Smooth muscle cell (in vitro differentiated cells): ENCODE results near the gene ICOS. TPM values are rescaled to one million over a fixed set of nuclear protein-coding genes. Genes with fewer than 3 reads are reported as not detected.
"Not testable (repeated sequence)": the region's sequence is repeated elsewhere in the genome, so short reads cannot be mapped to it uniquely, and the experiment has no call there.

Experiments
- DNase-seq: peaks from one replicate; lab custom pipeline; 2025; ENCODE audit not compliant: unreplicated experiment; lab: John Stamatoyannopoulos, UW
- H2AFZ ChIP-seq: fragments of 200-600 bp; sonication (generic); 2 replicates; pipeline ENCODE4 v1.6.0; 2016; ENCODE audit warnings: antibody characterized with exemption, low read depth, mild to moderate bottlenecking
- H3F3A ChIP-seq: fragments of 200-600 bp; sonication (generic); 2 replicates; pipeline ENCODE4 v1.6.0; 2017; ENCODE audit warnings: antibody characterized with exemption, low read depth
- H3K27ac ChIP-seq: fragments of 200-600 bp; sonication (generic); 2 replicates; pipeline ENCODE4 v1.5.1; 2016; ENCODE audit warnings: low read depth, mild to moderate bottlenecking
- H3K27me3 ChIP-seq: fragments of 200-600 bp; sonication (generic); 2 replicates; pipeline ENCODE4 v1.6.1; 2016; ENCODE audit warnings: low read depth, mild to moderate bottlenecking
- H3K36me3 ChIP-seq: fragments of 200-600 bp; sonication (generic); 2 replicates; pipeline ENCODE4 v1.5.1; 2016; ENCODE audit warnings: low read depth
- H3K4me1 ChIP-seq: fragments of 200-600 bp; sonication (generic); 2 replicates; pipeline ENCODE4 v1.5.1; 2016; ENCODE audit warnings: low read depth
- H3K4me2 ChIP-seq: fragments of 200-600 bp; sonication (generic); 2 replicates; pipeline ENCODE4 v1.6.0; 2016; ENCODE audit warnings: mild to moderate bottlenecking
- H3K4me3 ChIP-seq: fragments of 200-600 bp; sonication (generic); 2 replicates; pipeline ENCODE4 v1.5.1; 2016; ENCODE audit warnings: mild to moderate bottlenecking
- H3K79me2 ChIP-seq: fragments of 200-600 bp; sonication (generic); 2 replicates; pipeline ENCODE4 v1.6.0; 2016; ENCODE audit warnings: low read depth, mild to moderate bottlenecking
- H3K9ac ChIP-seq: fragments of 200-600 bp; sonication (generic); 2 replicates; pipeline ENCODE4 v1.6.0; 2016; ENCODE audit warnings: low read depth
- H3K9me3 ChIP-seq: fragments of 200-600 bp; sonication (generic); replicated peaks from 2 replicates; pipeline ENCODE4 v1.5.1; 2016; ENCODE audit warnings: low read depth
- H4K20me1 ChIP-seq: fragments of 200-600 bp; sonication (generic); 2 replicates; pipeline ENCODE4 v1.6.0; 2016; ENCODE audit warnings: low read depth
- CTCF ChIP-seq: fragments of 200-600 bp; sonication (generic); IDR thresholded peaks from 2 replicates; pipeline ENCODE4 v1.5.1; 2017; ENCODE audit warnings: borderline replicate concordance, mild to moderate bottlenecking, antibody characterized with exemption; ENCODE audit not compliant: insufficient read depth, poor library complexity, severe bottlenecking
- WGBS: methylation state at CpG from one replicate; pipeline ENCODE4 v1.1.7; 2016; ENCODE audit warnings: low lambda C conversion rate; 5-methylcytosine and 5-hydroxymethylcytosine counted together
- polyA plus RNA-seq: library from polyadenylated mRNA; unstranded; fragments of >200 nt; fragmentation: Nextera tagmentation; extraction: Ambion mirVana; gene quantifications from 2 replicates; pipeline ENCODE4 v1.2.1, GENCODE V29; 2016
- total RNA-seq: library from RNA; depleted of rRNA; stranded (reverse); fragments of >200 nt; gene quantifications from 2 replicates; pipeline ENCODE4 v1.2.3, GENCODE V29; 2014

The ICOS gene
- total and polyA plus RNA-seq, 2 experiments from 2014 or later, result not detected

DNA sequence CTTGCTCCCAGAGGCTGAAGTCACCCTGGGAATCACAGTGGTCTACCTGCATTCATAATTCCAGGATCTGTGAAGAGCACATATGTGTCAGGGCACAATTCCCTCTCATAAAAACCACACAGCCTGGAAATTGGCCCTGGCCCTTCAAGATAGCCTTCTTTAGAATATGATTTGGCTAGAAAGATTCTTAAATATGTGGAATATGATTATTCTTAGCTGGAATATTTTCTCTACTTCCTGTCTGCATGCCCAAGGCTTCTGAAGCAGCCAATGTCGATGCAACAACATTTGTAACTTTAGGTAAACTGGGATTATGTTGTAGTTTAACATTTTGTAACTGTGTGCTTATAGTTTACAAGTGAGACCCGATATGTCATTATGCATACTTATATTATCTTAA lies 24.2 kb downstream of the ICOS start:
- H3K4me3 ChIP-seq, result no peak overlapping the region
- no peak for TF ChIP-seq CTCF
- H3K4me2 ChIP-seq, result no peak overlapping the region
- H3K9me3 ChIP-seq, result no peaks in the 10 kb centered on the region
- no peak overlapping the region for H3K27ac ChIP-seq
- no peaks in the 10 kb centered on the region for H3K27me3 ChIP-seq
- WGBS, result 84% methylated on average over 2 of the region's 2 CpGs
- H3F3A ChIP-seq, result no peaks in the 10 kb centered on the region
- no peaks in the 10 kb centered on the region for H3K4me1 ChIP-seq
- no peaks in the 10 kb centered on the region for H3K79me2 ChIP-seq
- H3K36me3 ChIP-seq, result no peaks in the 10 kb centered on the region
- no peak overlapping the region for H3K9ac ChIP-seq
- no peak overlapping the region for H2AFZ ChIP-seq
- no peaks in the 10 kb centered on the region for H4K20me1 ChIP-seq
- no peak for DNase-seq

- not testable (repeated sequence) for H3K27ac ChIP-seq, H3K79me2 ChIP-seq, H3K4me3 ChIP-seq, DNase-seq, H3K4me1 ChIP-seq, H3F3A ChIP-seq, H4K20me1 ChIP-seq, H3K9ac ChIP-seq, H2AFZ ChIP-seq, H3K27me3 ChIP-seq, H3K36me3 ChIP-seq, H3K9me3 ChIP-seq, H3K4me2 ChIP-seq
- 97% methylated on average over 7 of the region's 7 CpGs for WGBS
Observed at GRCh38 chr2:203965190-203965589, 28.6 kb downstream of the ICOS start.

GRCh38 chr2:203971251-203971650 lies 34.7 kb downstream of the ICOS start:
- no peaks in the 10 kb centered on the region for H3K4me1 ChIP-seq
- H3K4me2 ChIP-seq, result no peak overlapping the region
- no peak overlapping the region for H3K27ac ChIP-seq
- H3K79me2 ChIP-seq, result no peaks in the 10 kb centered on the region
- WGBS, result 89% methylated on average over 5 of the region's 5 CpGs
- no peak overlapping the region for H2AFZ ChIP-seq
- no peaks in the 10 kb centered on the region for H3K36me3 ChIP-seq
- no peaks in the 10 kb centered on the region for H3F3A ChIP-seq
- no peaks in the 10 kb centered on the region for H4K20me1 ChIP-seq
- H3K27me3 ChIP-seq, result peaks cover 6% of the 10 kb centered on the region
- H3K4me3 ChIP-seq, result no peak overlapping the region
- no peak overlapping the region for H3K9ac ChIP-seq
- DNase-seq, result no peak
- no peaks in the 10 kb centered on the region for H3K9me3 ChIP-seq
- no peak for TF ChIP-seq CTCF

DNA sequence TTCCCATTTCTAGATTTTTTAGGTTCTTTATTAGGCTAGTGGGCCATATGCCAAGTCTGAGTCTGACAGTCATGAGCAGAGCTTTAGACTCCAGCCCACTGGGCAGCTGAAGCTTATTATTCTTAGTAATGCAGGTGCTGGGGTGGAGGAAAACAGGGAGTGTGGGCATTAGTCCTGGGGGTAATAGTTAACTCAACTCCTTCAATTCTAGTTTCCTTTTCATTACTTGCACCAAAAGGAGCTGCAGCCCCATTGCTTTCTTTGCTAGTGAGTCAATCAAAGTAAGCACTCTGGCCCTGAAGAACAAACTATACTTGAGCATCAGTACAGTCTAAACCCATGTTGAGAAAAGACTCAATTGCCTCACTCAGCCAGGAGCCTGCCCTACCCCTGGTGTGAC lies 35.5 kb downstream of the ICOS start:
- no peak overlapping the region for H3K4me3 ChIP-seq
- no peaks in the 10 kb centered on the region for H3K79me2 ChIP-seq
- no peaks in the 10 kb centered on the region for H3K9me3 ChIP-seq
- no peaks in the 10 kb centered on the region for H3K4me1 ChIP-seq
- H2AFZ ChIP-seq, result no peak overlapping the region
- DNase-seq, result no peak
- H3K4me2 ChIP-seq, result no peak overlapping the region
- no peak overlapping the region for H3K9ac ChIP-seq
- peaks cover 6% of the 10 kb centered on the region for H3K27me3 ChIP-seq
- H4K20me1 ChIP-seq, result no peaks in the 10 kb centered on the region
- H3F3A ChIP-seq, result no peaks in the 10 kb centered on the region
- no peak overlapping the region for H3K27ac ChIP-seq
- no peak for TF ChIP-seq CTCF
- no peaks in the 10 kb centered on the region for H3K36me3 ChIP-seq
